ENCODE data around the gene SYTL3. TPM values are rescaled to one million over a fixed set of nuclear protein-coding genes. Genes with fewer than 3 reads are reported as not detected.

The SYTL3 gene
- total RNA-seq, 4 donors from 2014 or later: 1.8 to 5.7 (median 2.9) TPM

DNA sequence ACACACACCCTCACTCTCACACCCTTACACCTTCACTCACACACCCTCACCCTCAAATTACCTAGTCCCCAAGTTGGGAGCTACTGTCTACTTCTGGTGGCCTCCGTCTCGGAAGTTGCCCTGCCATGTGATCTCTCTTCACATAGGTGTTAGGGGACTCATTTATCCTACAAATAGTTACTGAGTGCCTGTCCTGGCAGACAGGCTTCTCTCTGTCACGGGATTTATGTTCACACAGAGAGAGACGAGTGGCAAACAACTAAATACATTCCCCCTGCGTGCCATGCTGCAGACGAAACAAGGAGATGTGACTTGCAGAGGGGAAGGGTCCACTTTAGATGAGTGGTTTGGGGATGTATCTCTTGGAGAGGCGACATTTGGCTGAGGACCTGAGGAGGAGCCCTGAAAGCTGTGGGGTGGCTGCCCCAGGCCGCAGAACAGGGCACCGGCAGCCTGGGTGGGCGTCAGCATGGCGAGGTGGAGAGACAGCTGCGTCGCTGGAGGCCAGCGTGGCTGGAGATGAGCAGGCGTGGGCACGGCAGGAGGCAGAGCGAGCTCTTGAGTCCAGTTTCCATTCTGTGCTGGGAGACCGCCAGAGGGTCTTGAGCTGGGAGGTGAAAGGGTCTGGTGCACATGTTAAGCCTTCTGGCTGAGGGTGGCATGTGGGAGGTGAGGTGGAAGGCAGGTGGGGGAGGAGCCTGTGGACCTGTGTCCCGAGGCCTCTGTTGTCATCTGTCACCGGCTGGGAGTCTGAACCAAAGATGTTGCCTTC, 22.5 kb upstream of the SYTL3 start:
- no peak for TF ChIP-seq POLR2A (IDR thresholded peaks at IDR 0.05)
- TF ChIP-seq, protein P1, sequence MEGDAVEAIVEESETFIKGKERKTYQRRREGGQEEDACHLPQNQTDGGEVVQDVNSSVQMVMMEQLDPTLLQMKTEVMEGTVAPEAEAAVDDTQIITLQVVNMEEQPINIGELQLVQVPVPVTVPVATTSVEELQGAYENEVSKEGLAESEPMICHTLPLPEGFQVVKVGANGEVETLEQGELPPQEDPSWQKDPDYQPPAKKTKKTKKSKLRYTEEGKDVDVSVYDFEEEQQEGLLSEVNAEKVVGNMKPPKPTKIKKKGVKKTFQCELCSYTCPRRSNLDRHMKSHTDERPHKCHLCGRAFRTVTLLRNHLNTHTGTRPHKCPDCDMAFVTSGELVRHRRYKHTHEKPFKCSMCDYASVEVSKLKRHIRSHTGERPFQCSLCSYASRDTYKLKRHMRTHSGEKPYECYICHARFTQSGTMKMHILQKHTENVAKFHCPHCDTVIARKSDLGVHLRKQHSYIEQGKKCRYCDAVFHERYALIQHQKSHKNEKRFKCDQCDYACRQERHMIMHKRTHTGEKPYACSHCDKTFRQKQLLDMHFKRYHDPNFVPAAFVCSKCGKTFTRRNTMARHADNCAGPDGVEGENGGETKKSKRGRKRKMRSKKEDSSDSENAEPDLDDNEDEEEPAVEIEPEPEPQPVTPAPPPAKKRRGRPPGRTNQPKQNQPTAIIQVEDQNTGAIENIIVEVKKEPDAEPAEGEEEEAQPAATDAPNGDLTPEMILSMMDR (IDR thresholded peaks at IDR 0.05): no peak
- 93 to 95% methylated on average over 20 of the region's 20 CpGs for WGBS, 2 donors
- intact Hi-C loops (cut with DNase I; ENCODE audit: low total_unique reads): no loop called here
- no peak overlapping the region for H3K4me3 ChIP-seq (ENCODE audit: low read depth, poor library complexity, severe bottlenecking)
- DNase-seq (ENCODE audit: low spot score in 2 of 2): peak in 1 of 2 donors; percentile 70

DNA sequence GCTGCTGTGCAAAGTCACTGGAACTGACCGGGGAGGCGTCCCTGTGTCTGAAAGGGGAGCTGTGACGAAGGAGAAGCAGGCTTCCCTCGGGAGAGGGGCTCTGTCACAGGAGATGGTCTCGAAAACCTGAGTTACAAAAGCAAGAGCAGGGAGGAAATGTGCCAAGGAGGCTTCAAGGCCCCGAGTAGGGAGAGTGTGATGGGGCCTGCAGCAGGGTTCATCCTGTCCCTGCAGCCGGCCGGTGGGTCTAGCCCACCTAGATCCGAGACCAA, 22.0 kb upstream of the SYTL3 start:
- no peak overlapping the region for H3K4me3 ChIP-seq (ENCODE audit: low read depth, poor library complexity, severe bottlenecking)
- intact Hi-C loops (cut with DNase I; ENCODE audit: low total_unique reads): no loop called here
- no peak for DNase-seq (ENCODE audit: low spot score in 2 of 2)
- WGBS, 2 donors: 90 to 93% methylated on average over 9 of the region's 9 CpGs
- TF ChIP-seq, protein P1 (IDR thresholded peaks at IDR 0.05): no peak
- no peak for TF ChIP-seq POLR2A (IDR thresholded peaks at IDR 0.05)

DNA sequence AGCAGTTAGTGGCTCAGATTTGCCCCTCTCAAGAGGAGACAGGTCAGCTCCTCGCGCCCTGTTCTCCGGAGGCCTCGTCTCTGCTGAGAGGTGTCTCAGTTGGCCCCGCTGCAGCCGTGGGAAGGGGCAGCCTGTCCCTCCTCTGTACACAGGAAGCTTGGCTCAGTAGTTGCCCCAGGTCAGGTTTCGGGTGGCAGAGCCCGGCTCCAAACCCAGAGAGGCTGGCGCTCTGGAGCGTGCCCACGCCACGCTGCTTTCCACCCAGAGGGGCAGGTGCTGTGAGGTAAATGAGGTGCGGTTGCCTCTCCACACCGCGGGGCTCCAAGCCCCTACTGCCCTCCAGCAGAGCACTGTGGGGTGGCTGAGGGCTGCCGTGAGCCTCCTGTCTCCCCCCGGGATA, 21.3 kb upstream of the SYTL3 start:
- intact Hi-C loops (cut with DNase I; ENCODE audit: low total_unique reads): no loop called here
- DNase-seq (ENCODE audit: low spot score in 2 of 2): peak in 1 of 2 donors; percentile 62
- TF ChIP-seq, protein P1 (IDR thresholded peaks at IDR 0.05): no peak
- TF ChIP-seq POLR2A (IDR thresholded peaks at IDR 0.05): no peak
- 88 to 95% methylated on average over 12 to 16 of the region's 17 CpGs for WGBS, 2 donors
- no peak overlapping the region for H3K4me3 ChIP-seq (ENCODE audit: low read depth, poor library complexity, severe bottlenecking)

DNA sequence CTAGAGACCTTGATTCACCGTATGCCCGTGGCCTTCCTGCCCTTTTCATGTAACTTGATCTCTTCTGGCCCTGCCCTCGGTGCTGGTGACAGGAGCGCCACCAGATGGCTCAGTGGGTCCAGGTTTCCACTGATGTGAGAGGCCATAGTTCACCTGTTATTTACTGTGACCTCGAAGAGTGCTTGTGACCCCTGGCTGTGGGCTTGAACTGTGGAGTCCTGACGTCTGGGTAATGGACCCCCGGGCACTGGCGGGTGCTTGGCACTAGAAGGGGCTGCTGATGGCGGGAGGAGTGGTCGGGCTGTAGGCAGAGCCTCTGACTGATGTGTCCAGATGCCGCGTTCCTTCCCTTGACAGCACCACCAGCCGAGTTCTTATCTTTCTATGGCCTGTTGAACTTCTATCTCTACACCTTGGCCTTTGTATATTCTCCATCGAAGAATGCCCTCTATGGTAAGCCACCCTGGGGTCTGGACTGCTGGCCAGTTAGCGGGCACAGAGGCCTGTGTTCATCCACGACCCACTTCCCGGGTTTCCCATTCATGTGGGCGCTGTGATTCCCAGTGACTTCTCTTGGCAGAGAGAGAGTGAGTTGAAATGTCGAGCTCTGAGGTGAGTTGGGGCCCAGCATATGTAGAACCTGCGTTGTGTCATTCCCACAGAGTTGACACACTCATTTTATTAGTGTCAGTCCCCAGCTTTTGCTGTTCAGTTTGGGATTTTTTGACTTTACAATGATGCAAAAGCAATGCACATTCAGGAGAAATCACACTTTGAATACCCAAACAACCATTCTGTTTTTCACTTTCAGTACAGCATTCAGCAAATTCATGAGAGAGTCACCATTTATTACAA, 20.3 kb upstream of the SYTL3 start:
- TF ChIP-seq POLR2A (IDR thresholded peaks at IDR 0.05): no peak
- TF ChIP-seq, protein P1 (IDR thresholded peaks at IDR 0.05): no peak
- intact Hi-C loops (cut with DNase I; ENCODE audit: low total_unique reads): no loop called here
- peak in 1 of 2 donors; percentile 60 for DNase-seq (ENCODE audit: low spot score in 2 of 2)
- no peak overlapping the region for H3K4me3 ChIP-seq (ENCODE audit: low read depth, poor library complexity, severe bottlenecking)
- WGBS, 2 donors: 89 to 92% methylated on average over 20 of the region's 20 CpGs

DNA sequence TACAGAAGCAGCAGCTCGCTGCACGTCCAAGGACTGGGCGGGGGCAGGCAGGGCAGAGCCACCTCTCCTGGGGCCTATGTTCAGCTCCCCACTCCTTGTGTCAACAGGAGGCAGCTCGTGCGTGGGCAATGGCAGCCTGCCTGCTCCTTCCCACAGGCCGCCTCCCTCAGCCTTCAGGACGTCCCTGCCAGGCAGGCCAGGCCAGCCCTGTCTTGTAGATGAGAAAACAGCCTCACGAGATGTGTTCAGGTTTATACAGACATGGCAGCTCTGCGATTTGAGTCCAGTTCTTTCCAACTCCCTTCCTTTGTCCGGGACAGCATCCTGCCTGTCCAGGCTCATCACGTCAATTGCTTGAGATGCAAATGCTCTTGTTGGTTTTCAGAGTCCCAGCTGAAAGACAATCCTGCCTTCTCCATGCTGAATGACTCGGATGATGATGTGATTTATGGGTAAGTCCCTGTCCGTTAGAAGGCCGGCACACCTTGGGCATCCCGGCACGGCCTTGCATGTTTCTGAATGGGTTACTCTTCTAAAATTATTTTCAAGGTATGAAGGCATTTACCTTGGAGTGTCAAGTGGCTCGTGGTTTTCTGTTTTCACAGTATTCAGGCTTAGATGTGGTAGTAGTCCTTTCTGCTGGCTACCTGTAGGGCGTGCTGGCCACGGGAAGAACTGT, 18.8 kb upstream of the SYTL3 start:
- peak; percentile 54 to 90 for DNase-seq (ENCODE audit: low spot score in 2 of 2)
- H3K4me3 ChIP-seq (ENCODE audit: low read depth, poor library complexity, severe bottlenecking): no peak overlapping the region
- 42 to 56% methylated on average over 19 of the region's 19 CpGs for WGBS, 2 donors
- TF ChIP-seq, protein P1 (IDR thresholded peaks at IDR 0.05): no peak
- intact Hi-C loops (cut with DNase I; ENCODE audit: low total_unique reads): no loop called here

All from lower leg skin (tissue), 4 donors.